ENCODE measurements around the gene FRMD8. TPM values are rescaled to one million over a fixed set of nuclear protein-coding genes. Genes with fewer than 3 reads are reported as not detected.

FRMD8 gene
- total and polyA plus RNA-seq, 2 of the 8 experiments (the other 6 are each of a cell fraction or from before 2014, with no cell fraction given): 15.0 to 19.2 TPM

DNA sequence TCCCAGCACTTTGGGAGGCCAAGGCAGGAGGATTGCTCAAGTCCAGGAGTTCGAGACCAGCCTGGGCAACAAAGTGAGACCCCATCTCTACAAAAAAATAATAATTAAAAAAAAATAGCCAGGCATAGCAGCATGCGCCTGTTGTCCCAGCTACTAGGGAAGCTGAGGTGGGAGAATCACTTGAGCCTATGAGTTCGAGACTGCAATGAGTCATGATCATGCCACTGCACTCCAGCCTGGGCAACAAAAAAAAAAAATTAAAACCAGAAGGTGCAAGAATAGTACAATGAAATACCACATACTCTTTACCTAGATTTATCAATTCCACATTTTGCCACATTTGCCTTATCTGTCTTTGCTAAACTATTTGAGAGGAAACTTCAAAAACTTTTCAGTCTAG lies 44.6 kb upstream of the FRMD8 start:
- Histone ChIP-seq H3K79me1 (ENCODE audit: low read depth, low read length) (peaks cover 6% of the 10 kb centered on the region), H2AK5ac (ENCODE audit: low read depth, low read length) (no peak overlapping the region), H3K23ac (ENCODE audit: insufficient read length) (no peak overlapping the region), H3K9ac (replicated peaks in 1 of 4; ENCODE audit: extremely low read depth in 1 of 4, low read depth in 3 of 4, low read length in 3 of 4) (no peak overlapping the region), H3K14ac (ENCODE audit: insufficient read length) (no peak overlapping the region), H2AFZ (ENCODE audit: low read length) (no peak overlapping the region), H3K27me3 (replicated peaks in 1 of 4; ENCODE audit: control insufficient read depth in 3 of 4, extremely low read depth in 1 of 4, insufficient read depth in 3 of 4, low read length in 3 of 4) (no peaks in the 10 kb centered on the region), H4K91ac (replicated peaks; ENCODE audit: insufficient read length, low read length) (no peak overlapping the region), H3K9me3 (ENCODE audit: insufficient read depth in 2 of 2, low read depth in 1 of 2, low read length in 1 of 2) (no peaks in the 10 kb centered on the region), H4K8ac (ENCODE audit: extremely low read depth, insufficient read depth, low read length) (no peak overlapping the region), H3K56ac (replicated peaks; ENCODE audit: insufficient read length, low read depth, low read length) (no peak overlapping the region), H3K27ac (ENCODE audit: low read depth, low read length) (no peak overlapping the region), H2BK12ac (ENCODE audit: low read depth, low read length) (no peak overlapping the region), H2BK5ac (ENCODE audit: low read depth, low read length) (no peak overlapping the region), H2BK20ac (ENCODE audit: low read length) (no peak overlapping the region), H3K36me3 (ENCODE audit: control insufficient read depth in 2 of 4, insufficient read depth in 4 of 4, low read length in 3 of 4) (peaks cover 26 to 70% (median 58%) of the 10 kb centered on the region in 4 experiments), H3K4me2 (ENCODE audit: insufficient read depth in 1 of 2, low read depth in 2 of 2, low read length in 2 of 2) (no peak overlapping the region), H4K5ac (ENCODE audit: insufficient read length, low read depth, low read length) (no peak overlapping the region), H3K18ac (ENCODE audit: extremely low read depth, low read length) (no peak overlapping the region), H3K79me2 (ENCODE audit: control insufficient read depth in 1 of 2, insufficient read depth in 2 of 2, low read length in 2 of 2) (peaks cover 4 to 28% of the 10 kb centered on the region in 2 experiments; a peak in 3 of 4 replicates), H3K4ac (replicated peaks; ENCODE audit: insufficient read length, low read depth, low read length) (no peak overlapping the region), H2BK15ac (ENCODE audit: low read length) (no peak overlapping the region), H4K20me1 (replicated peaks in 1 of 2; ENCODE audit: control insufficient read depth in 1 of 2, insufficient read depth in 2 of 2, low read length in 2 of 2) (peaks cover 7 to 11% of the 10 kb centered on the region in 2 experiments), H3K4me3 (ENCODE audit: extremely low read depth in 1 of 4, insufficient read depth in 2 of 4, low read depth in 3 of 4, low read length in 4 of 4) (no peak overlapping the region), H3K4me1 (replicated peaks in 1 of 4; ENCODE audit: control insufficient read depth in 3 of 4, insufficient read depth in 4 of 4, low read length in 3 of 4) (no peaks in the 10 kb centered on the region), H3K23me2 (ENCODE audit: low read depth, low read length) (no peaks in the 10 kb centered on the region), H2BK120ac (replicated peaks; ENCODE audit: low read depth, low read length) (no peak overlapping the region)
- no peak for FAIRE-seq
- DNase-seq (ENCODE audit: low read depth in 1 of 2, low spot score in 2 of 2): no peak
- CTCF ChIA-PET (ENCODE audit: partially characterized antibody): interaction anchor here (0.6 to 2.2 kb wide), 5 partner anchors 10 to 71 kb away, joined by 3 to 10 read pairs (median 5); no protein-coding TSS in a partner anchor
- no peak for TF ChIP-seq EP300 (IDR thresholded peaks at IDR 0.05; ENCODE audit: borderline replicate concordance in 1 of 2, low read depth in 2 of 2, low read length in 2 of 2)
- WGBS, 2 experiments (ENCODE audit: extremely low coverage in 1 of 2, insufficient coverage in 1 of 2, insufficient read length in 1 of 2, insufficient replicate concordance in 2 of 2, low coverage in 1 of 2, low lambda C conversion rate in 2 of 2, missing lambda C conversion rate in 1 of 2): 90% methylated on average over 3 of the region's 3 CpGs; no CpG with 5 or more reads in 1 of the 2 experiments
- POLR2A ChIA-PET (ENCODE audit: partially characterized antibody): interaction anchor here (0.8 to 2.9 kb wide), 2 partner anchors 11 to 81 kb away, joined by 3 to 10 read pairs; no protein-coding TSS in a partner anchor

Data from H1 (cell line).